ENCODE results near the gene TANK. TPM values are rescaled to one million over a fixed set of nuclear protein-coding genes. Genes with fewer than 3 reads are reported as not detected.

Gene TANK
- total RNA-seq, 2 donors from 2014 or later, result 28.5 to 40.2 TPM

GRCh38 chr2:161283926-161284325, 123.7 kb downstream of the TANK start:
- H3K4me1 ChIP-seq, result no peaks in the 10 kb centered on the region
- H3K27me3 ChIP-seq, result no peaks in the 10 kb centered on the region
- H3K4me3 ChIP-seq, result no peak overlapping the region
- H3K9me3 ChIP-seq, result peaks cover 0 to 4% (median 0%) of the 10 kb centered on the region in 3 donors
- DNase-seq (no peak), ATAC-seq (no peak)
- intact Hi-C loops (cut with DNase I), result no loop called here
- no peak overlapping the region for H3K27ac ChIP-seq
- 45 to 61% methylated on average over 1 of the region's 1 CpG for WGBS, 2 donors
- H3K36me3 ChIP-seq (replicated peaks in 1 of 2; ENCODE audit: insufficient read depth in 1 of 2, low read depth in 2 of 2), result no peaks in the 10 kb centered on the region
- TF ChIP-seq CTCF (IDR thresholded peaks at IDR 0.05), result no peak
- TF ChIP-seq POLR2A (IDR thresholded peaks at IDR 0.05), result no peak

Other genes with a start within 250 kb of the TANK start
- gene PSMD14, start 148.0 kb downstream of the TANK start, total RNA-seq, result 10 to 100 TPM in 1 of 2 donors, 1 to 10 TPM in 1; 6.6 to 26.2 TPM

Data from body of pancreas (tissue), 4 donors.